ENCODE data around the gene SLC29A3. TPM values are rescaled to one million over a fixed set of nuclear protein-coding genes. Genes with fewer than 3 reads are reported as not detected.

The SLC29A3 gene
- total RNA-seq, 1 donor: 2.2 TPM

- no peak overlapping the region for H3K4me3 ChIP-seq (ENCODE audit: low read depth, low read length)
- no peak for DNase-seq (ENCODE audit: low read depth)
- no peak for TF ChIP-seq CTCF (IDR thresholded peaks at IDR 0.05; ENCODE audit: insufficient read depth, low read depth, low read length)
Measured at GRCh38 chr10:71388583-71389310, 69.7 kb downstream of the SLC29A3 start.

GRCh38 chr10:71389768-71390460, 70.9 kb downstream of the SLC29A3 start:
- no peak for DNase-seq (ENCODE audit: low read depth)
- TF ChIP-seq CTCF (IDR thresholded peaks at IDR 0.05; ENCODE audit: insufficient read depth, low read depth, low read length): no peak
- H3K4me3 ChIP-seq (ENCODE audit: low read depth, low read length): no peak overlapping the region

- H3K4me3 ChIP-seq (ENCODE audit: low read depth, low read length): no peak overlapping the region
- DNase-seq (ENCODE audit: low read depth): no peak
- TF ChIP-seq CTCF (IDR thresholded peaks at IDR 0.05; ENCODE audit: insufficient read depth, low read depth, low read length): no peak
Measured at GRCh38 chr10:71390461-71390835, 71.4 kb downstream of the SLC29A3 start.

GRCh38 chr10:71390921-71391690, 72.0 kb downstream of the SLC29A3 start:
- H3K4me3 ChIP-seq (ENCODE audit: low read depth, low read length): no peak overlapping the region
- TF ChIP-seq CTCF (IDR thresholded peaks at IDR 0.05; ENCODE audit: insufficient read depth, low read depth, low read length): no peak
- no peak for DNase-seq (ENCODE audit: low read depth)

GRCh38 chr10:71391701-71392100, 72.6 kb downstream of the SLC29A3 start:
- no peak for TF ChIP-seq CTCF (IDR thresholded peaks at IDR 0.05; ENCODE audit: insufficient read depth, low read depth, low read length)

GRCh38 chr10:71392292-71392691, 73.2 kb downstream of the SLC29A3 start:
- no peak overlapping the region for H3K4me3 ChIP-seq (ENCODE audit: low read depth, low read length)
- no peak for TF ChIP-seq CTCF (IDR thresholded peaks at IDR 0.05; ENCODE audit: insufficient read depth, low read depth, low read length)
- no peak for DNase-seq (ENCODE audit: low read depth)

More at GRCh38 chr10:71391701-71392100, 72.6 kb downstream of the SLC29A3 start:
- no peak overlapping the region for H3K4me3 ChIP-seq (ENCODE audit: low read depth, low read length)
- no peak for DNase-seq (ENCODE audit: low read depth)

Measured in fibroblast of villous mesenchyme (primary cell).